Ascending aorta (tissue), 2 donors: ENCODE results near the gene GCLC. TPM values are rescaled to one million over a fixed set of nuclear protein-coding genes. Genes with fewer than 3 reads are reported as not detected.

ENCODE experiments used
- DNase-seq, 2 donors: peaks; one replicate each; pipeline ENCODE4 v3.0.0-alpha.2; 2019; ENCODE audit warnings: low spot score in 2 of 2
- H3K27ac ChIP-seq, 2 donors: fragments of 200-600 bp; sonication (generic); one replicate each; pipeline ENCODE4 v1.5.1; 2016 to 2017; ENCODE audit warnings: mild to moderate bottlenecking in 1 of 2
- H3K27me3 ChIP-seq: fragments of 200-600 bp; sonication (generic); one replicate; pipeline ENCODE4 v1.5.1; 2017
- H3K36me3 ChIP-seq, 2 donors: fragments of 200-600 bp; sonication (generic); one replicate each; pipeline ENCODE4 v1.5.1; 2016
- H3K4me1 ChIP-seq, 2 donors: fragments of 200-600 bp; sonication (generic); one replicate each; pipeline ENCODE4 v1.5.1; 2016 to 2017; ENCODE audit warnings: mild to moderate bottlenecking in 1 of 2
- H3K4me3 ChIP-seq, 2 donors: fragments of 200-600 bp; sonication (generic); one replicate each; pipeline ENCODE4 v1.5.1; 2016 to 2017; ENCODE audit warnings: mild to moderate bottlenecking in 1 of 2
- H3K9me3 ChIP-seq, 2 donors: fragments of 200-600 bp; sonication (generic); one replicate each; pipeline ENCODE4 v1.5.1; 2016
- intact Hi-C: fragments of 100-400 bp; cut with DNase I; formaldehyde crosslinking; loops from one replicate; pipeline ENCODE4 v1.15.1; 2023
- total RNA-seq: library from RNA; depleted of rRNA; stranded (reverse); fragments of >200 nt; gene quantifications from one replicate; pipeline ENCODE4 v1.1.0, GENCODE V29; 2016
- TF ChIP-seq, protein P1 (sequence below), 3 experiments: fragments of 200-600 bp in 2 of 3; fragments of 450-650 bp in 1 of 3; sonication (generic) in 2 of 3; IDR thresholded peaks; one replicate each; pipeline ENCODE4 v1.5.1; 2016 to 2019; ENCODE audit warnings: antibody characterized with exemption in 3 of 3, mild to moderate bottlenecking in 1 of 3, moderate library complexity in 1 of 3

GCLC gene
- total RNA-seq, 1 donor from 2014 or later = 54.9 TPM

DNA sequence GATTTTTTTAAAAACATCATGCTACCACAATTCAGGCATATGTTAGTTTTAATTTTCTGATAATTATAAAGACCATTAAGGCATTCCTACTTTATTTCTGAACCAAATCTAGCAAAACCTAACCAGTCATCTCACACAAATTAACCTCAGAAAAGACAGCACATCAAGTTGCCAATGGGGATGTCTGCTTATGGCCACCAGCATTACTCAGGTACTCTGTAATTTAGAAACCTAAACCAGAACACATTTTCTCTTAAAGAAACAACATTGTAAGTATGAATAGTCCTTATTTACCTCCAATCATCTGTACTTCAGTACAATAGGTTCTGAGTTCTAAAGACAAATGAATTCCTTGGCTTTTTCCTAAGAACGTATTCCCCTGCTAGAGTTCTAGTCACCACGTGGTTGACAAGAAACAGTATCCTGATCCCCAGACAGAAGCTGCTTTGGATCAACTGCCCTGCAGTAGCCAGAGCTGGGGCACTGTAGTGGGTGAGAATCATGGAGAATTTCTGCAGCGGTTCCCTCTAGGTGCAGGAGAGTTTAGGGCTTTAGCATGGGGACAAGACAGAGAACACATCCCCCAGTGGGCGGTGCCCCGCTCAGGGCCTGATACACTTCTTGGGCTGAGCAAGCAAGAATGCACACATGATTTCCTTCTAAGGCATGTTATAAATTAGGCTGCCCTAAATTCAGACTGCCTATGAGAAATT is 15.4 kb downstream of the GCLC start:
- intact Hi-C loops = no loop called here
- no peak overlapping the region for H3K27ac ChIP-seq
- no peak for DNase-seq
- H3K9me3 ChIP-seq = no peaks in the 10 kb centered on the region
- TF ChIP-seq, protein P1, sequence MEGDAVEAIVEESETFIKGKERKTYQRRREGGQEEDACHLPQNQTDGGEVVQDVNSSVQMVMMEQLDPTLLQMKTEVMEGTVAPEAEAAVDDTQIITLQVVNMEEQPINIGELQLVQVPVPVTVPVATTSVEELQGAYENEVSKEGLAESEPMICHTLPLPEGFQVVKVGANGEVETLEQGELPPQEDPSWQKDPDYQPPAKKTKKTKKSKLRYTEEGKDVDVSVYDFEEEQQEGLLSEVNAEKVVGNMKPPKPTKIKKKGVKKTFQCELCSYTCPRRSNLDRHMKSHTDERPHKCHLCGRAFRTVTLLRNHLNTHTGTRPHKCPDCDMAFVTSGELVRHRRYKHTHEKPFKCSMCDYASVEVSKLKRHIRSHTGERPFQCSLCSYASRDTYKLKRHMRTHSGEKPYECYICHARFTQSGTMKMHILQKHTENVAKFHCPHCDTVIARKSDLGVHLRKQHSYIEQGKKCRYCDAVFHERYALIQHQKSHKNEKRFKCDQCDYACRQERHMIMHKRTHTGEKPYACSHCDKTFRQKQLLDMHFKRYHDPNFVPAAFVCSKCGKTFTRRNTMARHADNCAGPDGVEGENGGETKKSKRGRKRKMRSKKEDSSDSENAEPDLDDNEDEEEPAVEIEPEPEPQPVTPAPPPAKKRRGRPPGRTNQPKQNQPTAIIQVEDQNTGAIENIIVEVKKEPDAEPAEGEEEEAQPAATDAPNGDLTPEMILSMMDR (IDR thresholded peaks at IDR 0.05) = no peak
- H3K27me3 ChIP-seq = no peaks in the 10 kb centered on the region
- no peaks in the 10 kb centered on the region for H3K36me3 ChIP-seq
- H3K4me1 ChIP-seq = no peaks in the 10 kb centered on the region
- H3K4me3 ChIP-seq = no peak overlapping the region

DNA sequence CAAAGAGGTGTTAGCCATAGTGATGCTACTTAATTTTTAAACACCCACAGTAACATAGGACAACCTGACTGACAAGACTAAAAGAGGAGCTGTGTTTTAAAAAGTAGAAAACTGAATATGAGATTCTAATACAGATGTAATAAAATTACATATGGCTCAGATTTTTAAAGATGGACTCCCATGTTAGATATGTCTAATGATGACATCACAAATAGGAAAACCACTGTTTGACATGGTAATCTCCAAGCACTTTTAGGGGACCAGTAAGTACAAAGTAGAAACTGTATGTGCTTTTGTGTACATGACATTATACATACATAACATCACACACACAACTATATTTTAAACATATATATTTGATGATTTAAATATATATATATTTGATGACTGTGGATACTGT is 16.8 kb downstream of the GCLC start:
- intact Hi-C loops = no loop called here
- no peaks in the 10 kb centered on the region for H3K9me3 ChIP-seq
- no peak overlapping the region for H3K4me3 ChIP-seq
- no peaks in the 10 kb centered on the region for H3K4me1 ChIP-seq
- H3K27me3 ChIP-seq = no peaks in the 10 kb centered on the region
- DNase-seq = no peak
- TF ChIP-seq, protein P1 (IDR thresholded peaks at IDR 0.05) = no peak
- H3K36me3 ChIP-seq = no peaks in the 10 kb centered on the region
- H3K27ac ChIP-seq = no peak overlapping the region

DNA sequence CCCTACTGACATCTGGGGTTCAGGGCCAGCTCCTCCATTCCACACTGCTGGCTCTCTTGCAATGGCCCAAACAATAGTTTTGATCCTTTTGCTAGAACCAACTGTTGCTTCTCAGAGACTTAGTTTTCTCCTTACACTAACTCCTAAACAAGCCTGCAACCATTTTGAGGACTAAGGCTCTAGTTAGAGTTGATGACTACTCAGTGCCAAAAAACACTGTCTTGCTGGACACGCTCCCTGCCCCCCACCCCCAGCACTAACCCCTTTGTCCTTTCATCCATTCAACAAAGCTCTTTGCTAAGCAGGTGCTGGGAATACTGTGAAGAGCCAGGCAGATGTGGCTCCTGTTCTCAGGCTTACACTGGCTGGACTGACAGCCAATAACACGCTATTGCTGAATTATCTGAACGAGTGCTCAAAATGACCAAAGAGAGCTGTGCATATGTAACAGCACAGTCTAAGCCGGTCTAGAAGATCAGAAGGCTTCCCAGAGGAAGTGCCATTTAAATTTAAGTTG is 17.6 kb downstream of the GCLC start:
- no peak for DNase-seq
- no peak overlapping the region for H3K27ac ChIP-seq
- H3K27me3 ChIP-seq = no peaks in the 10 kb centered on the region
- H3K9me3 ChIP-seq = no peaks in the 10 kb centered on the region
- intact Hi-C loops = no loop called here
- TF ChIP-seq, protein P1 (IDR thresholded peaks at IDR 0.05) = no peak
- no peaks in the 10 kb centered on the region for H3K36me3 ChIP-seq
- H3K4me1 ChIP-seq = no peaks in the 10 kb centered on the region
- no peak overlapping the region for H3K4me3 ChIP-seq

DNA sequence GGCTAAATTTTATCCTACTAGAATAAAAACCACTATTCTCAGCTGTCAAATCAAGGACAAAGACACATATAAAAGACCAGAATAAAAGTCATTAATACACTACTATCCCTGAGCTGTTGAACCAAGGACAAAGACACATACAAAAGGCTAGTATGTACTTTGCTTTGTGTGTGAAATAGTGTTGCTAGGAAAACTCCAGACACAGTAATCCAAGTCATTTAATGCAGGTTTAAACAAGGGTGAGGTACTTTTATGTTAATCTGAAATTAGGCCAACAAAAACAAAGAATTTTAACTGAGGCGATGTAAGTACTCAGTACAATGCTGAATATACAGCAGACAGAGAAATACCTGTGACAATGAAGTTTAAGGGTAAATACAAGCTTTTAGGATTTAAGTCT is 18.9 kb downstream of the GCLC start:
- TF ChIP-seq, protein P1 (IDR thresholded peaks at IDR 0.05) = no peak
- no peak overlapping the region for H3K27ac ChIP-seq

DNA sequence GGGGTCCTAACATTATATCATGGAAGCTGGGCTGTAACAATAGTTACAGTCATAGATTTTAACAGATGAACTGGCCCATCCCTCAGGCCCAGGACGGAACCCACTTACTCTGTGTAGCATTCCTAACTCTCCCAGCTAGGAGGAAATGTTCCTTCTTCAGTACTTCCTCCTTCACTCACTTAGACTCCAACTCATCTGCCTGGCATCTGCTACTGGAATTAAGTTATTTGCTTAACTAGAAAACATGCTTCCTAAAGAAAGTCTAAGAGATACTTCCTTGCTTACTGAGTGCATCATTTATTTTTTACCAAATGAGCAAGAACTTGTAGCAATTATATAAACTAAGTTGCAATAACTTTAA is 20.5 kb downstream of the GCLC start:
- Histone ChIP-seq H3K9me3 (no peaks in the 10 kb centered on the region), H3K27me3 (no peaks in the 10 kb centered on the region), H3K4me1 (no peaks in the 10 kb centered on the region), H3K27ac (no peak overlapping the region), H3K4me3 (no peak overlapping the region), H3K36me3 (peaks cover 5 to 7% of the 10 kb centered on the region in 2 donors)
- intact Hi-C loops = no loop called here
- TF ChIP-seq, protein P1 (IDR thresholded peaks at IDR 0.05) = no peak
- no peak for DNase-seq

More for the DNA sequence above, 18.9 kb downstream of the GCLC start:
- Histone ChIP-seq H3K27me3 (no peaks in the 10 kb centered on the region), H3K4me3 (no peak overlapping the region), H3K36me3 (no peaks in the 10 kb centered on the region), H3K4me1 (no peaks in the 10 kb centered on the region), H3K9me3 (no peaks in the 10 kb centered on the region)
- DNase-seq = no peak
- intact Hi-C loops = no loop called here
